Measurements from ENCODE around the gene SLC2A11.

The SLC2A11 gene

DNA sequence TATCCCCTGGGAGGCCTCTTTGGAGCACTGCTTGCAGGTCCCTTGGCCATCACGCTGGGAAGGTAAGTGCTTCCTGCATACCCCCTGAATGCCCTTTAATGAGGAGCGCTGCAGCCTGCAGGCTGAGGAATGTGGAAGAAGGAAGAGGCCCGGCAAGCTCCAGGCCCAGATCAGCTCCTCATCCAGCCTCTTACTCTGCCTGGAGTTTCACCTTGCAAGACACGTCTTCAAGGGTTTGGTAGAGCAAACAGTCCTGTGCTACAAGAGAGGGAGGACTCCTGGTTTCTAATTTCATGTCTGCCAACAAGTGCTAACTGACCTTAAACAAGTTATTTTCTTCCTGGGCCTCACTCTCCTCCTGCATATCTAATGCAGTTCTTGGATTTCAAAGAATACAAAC, 10.9 kb downstream of the SLC2A11 start:
- CTCF ChIA-PET, result interaction anchor here (1.2 to 1.4 kb wide), 2 partner anchors 12 to 25 kb away, joined by 3 to 9 read pairs; partner anchors contain the start of gene MIF
- no peak for TF ChIP-seq CTCF (IDR thresholded peaks at IDR 0.05; ENCODE audit: control extremely low read depth, extremely low read depth, low read depth, missing control alignments)
- POLR2A ChIA-PET, result no interaction called here
- DNase-seq (ENCODE audit: extremely low spot score), result no peak

GRCh38 chr22:23874871-23875270, 17.2 kb downstream of the SLC2A11 start:
- no peak for TF ChIP-seq CTCF (IDR thresholded peaks at IDR 0.05; ENCODE audit: control extremely low read depth, extremely low read depth, low read depth, missing control alignments)
- ChIA-PET POLR2A (no interaction called here), CTCF (interaction anchor here (3.1 kb wide), 1 partner anchor 17 kb away, joined by 8 read pairs; the partner anchor contains the start of gene SLC2A11)
- DNase-seq (ENCODE audit: extremely low spot score), result no peak

DNA sequence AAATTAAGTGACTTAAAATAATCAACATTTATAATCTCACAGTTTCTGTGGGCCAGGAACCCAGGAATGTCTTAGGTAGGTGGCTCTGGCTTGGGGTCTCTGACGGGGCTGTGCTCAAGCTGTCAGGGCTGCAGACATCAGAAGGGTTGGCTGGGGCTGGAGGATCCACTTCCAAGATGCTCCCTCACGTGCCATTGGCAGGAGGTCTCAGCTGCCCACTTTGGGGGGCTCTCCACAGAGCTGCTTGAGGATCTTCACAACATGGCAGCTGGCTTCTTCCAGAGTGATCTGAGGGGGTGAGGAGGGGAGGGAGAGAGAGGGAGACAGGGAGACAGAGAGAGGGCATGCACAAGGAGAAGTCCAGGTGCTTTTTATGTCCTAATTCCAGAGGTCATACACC, 18.1 kb downstream of the SLC2A11 start:
- no peak for DNase-seq (ENCODE audit: extremely low spot score)
- TF ChIP-seq CTCF (IDR thresholded peaks at IDR 0.05; ENCODE audit: control extremely low read depth, extremely low read depth, low read depth, missing control alignments), result no peak
- ChIA-PET POLR2A (no interaction called here), CTCF (interaction anchor here (1.1 to 1.7 kb wide), 2 partner anchors 12 to 18 kb away, joined by 4 to 8 read pairs; partner anchors contain the start of gene MIF)

GRCh38 chr22:23877566-23877965, 19.9 kb downstream of the SLC2A11 start:
- ChIA-PET CTCF (interaction anchor here (1.2 to 1.7 kb wide), 3 partner anchors 16 to 17 kb away, joined by 3 to 8 read pairs (median 3); partner anchors contain the start of gene MIF), POLR2A (interaction anchor here (1.0 kb wide), 1 partner anchor 20 kb away, joined by 3 read pairs; the partner anchor contains the start of gene SLC2A11)
- no peak for TF ChIP-seq CTCF (IDR thresholded peaks at IDR 0.05; ENCODE audit: control extremely low read depth, extremely low read depth, low read depth, missing control alignments)
- DNase-seq (ENCODE audit: extremely low spot score), result no peak

DNA sequence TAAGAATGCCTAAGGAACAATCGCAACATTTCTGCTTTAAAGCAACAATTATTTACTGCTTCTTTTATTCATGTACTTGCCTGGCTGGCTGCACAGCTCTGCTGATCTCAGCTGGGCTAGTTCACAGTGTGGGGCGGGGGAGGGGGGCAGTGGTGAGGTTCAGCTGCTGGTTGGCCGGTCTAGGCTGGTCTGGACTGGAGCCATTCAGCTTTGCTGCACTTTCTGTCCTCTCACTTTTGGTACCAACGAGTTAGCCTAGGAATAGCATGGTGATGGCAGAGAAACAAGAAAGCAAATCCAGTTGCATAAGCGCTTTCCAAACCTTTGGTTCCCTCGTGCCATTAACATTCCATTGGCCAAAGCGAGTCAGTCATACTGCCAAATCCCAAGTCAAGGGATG, 20.5 kb downstream of the SLC2A11 start:
- CTCF ChIA-PET, result interaction anchor here (1.1 to 1.2 kb wide), 3 partner anchors 12 to 16 kb away, joined by 3 read pairs; partner anchors contain the start of gene MIF
- no peak for DNase-seq (ENCODE audit: extremely low spot score)
- TF ChIP-seq CTCF (IDR thresholded peaks at IDR 0.05; ENCODE audit: control extremely low read depth, extremely low read depth, low read depth, missing control alignments), result no peak
- POLR2A ChIA-PET, result interaction anchor here (1.0 kb wide), 1 partner anchor 21 kb away, joined by 3 read pairs; the partner anchor contains the start of gene SLC2A11

- TF ChIP-seq CTCF (IDR thresholded peaks at IDR 0.05; ENCODE audit: control extremely low read depth, extremely low read depth, low read depth, missing control alignments), result no peak
- CTCF ChIA-PET, result interaction anchor here (3.7 kb wide), 1 partner anchor 11 kb away, joined by 31 read pairs; the partner anchor contains the start of gene MIF
- POLR2A ChIA-PET, result no interaction called here
- DNase-seq (ENCODE audit: extremely low spot score), result no peak
These were observed 24.7 kb downstream of the SLC2A11 start for GRCh38 chr22:23882370-23882769.

All from GM10248 (cell line).